CD4-positive, alpha-beta T cell (primary cell): ENCODE data around the gene COL5A1. TPM values are rescaled to one million over a fixed set of nuclear protein-coding genes. Genes with fewer than 3 reads are reported as not detected.

Experiments used
- ATAC-seq: fragments of 200-7000 bp; cut with Tn5 transposase; one replicate; pipeline ENCODE4 v1.10.0; 2022; ENCODE audit warnings: mild to moderate bottlenecking; ENCODE audit not compliant: poor library complexity
- CTCF ChIA-PET: fragments of 350-600 bp; sonication (Branson Sonifier 250); formaldehyde crosslinking; loops from one replicate; lab custom pipeline; 2021; ENCODE audit warnings: antibody characterized with exemption, inconsistent platforms; lab: Charles Lee
- POLR2A ChIA-PET: fragments of 350-600 bp; sonication (Branson Sonifier 250); formaldehyde crosslinking; loops from one replicate; lab custom pipeline; 2021; ENCODE audit warnings: antibody characterized with exemption, inconsistent platforms; lab: Charles Lee
- DNase-seq, 14 experiments: peaks; one replicate each; pipeline ENCODE4 v3.0.0-alpha.2; 2013 to 2020; ENCODE audit warnings: mixed read lengths in 2 of 14
- H3K27ac ChIP-seq, 2 donors: one replicate each; pipeline versions ENCODE4 v1.5.1 to v1.7.0; 2013; ENCODE audit warnings: low read length in 2 of 2, low read depth in 1 of 2, mild to moderate bottlenecking in 1 of 2
- H3K27me3 ChIP-seq, 2 experiments: 1 replicate in 1 of 2; 2 replicates in 1 of 2; pipeline versions ENCODE4 v1.6.1 to v1.7.0; 2013; ENCODE audit warnings: low read length in 2 of 2, control low read depth in 1 of 2, mild to moderate bottlenecking in 1 of 2, moderate library complexity in 1 of 2; ENCODE audit not compliant: insufficient read depth in 2 of 2, control insufficient read depth in 1 of 2
- H3K36me3 ChIP-seq: one replicate; pipeline ENCODE4 v1.6.1; 2013; ENCODE audit warnings: low read length, control low read depth; ENCODE audit not compliant: insufficient read depth
- H3K4me1 ChIP-seq: one replicate; pipeline ENCODE4 v1.6.1; 2013; ENCODE audit warnings: low read length, control low read depth; ENCODE audit not compliant: insufficient read depth
- H3K4me3 ChIP-seq: one replicate; pipeline ENCODE4 v1.5.1; 2013; ENCODE audit warnings: mild to moderate bottlenecking, low read length, moderate library complexity
- H3K9me3 ChIP-seq, 2 experiments: 1 replicate in 1 of 2; 2 replicates in 1 of 2; pipeline versions ENCODE4 v1.6.1 to v1.7.0; 2013; ENCODE audit warnings: low read length in 2 of 2, mild to moderate bottlenecking in 2 of 2, control low read depth in 1 of 2, moderate library complexity in 1 of 2; ENCODE audit not compliant: control insufficient read depth in 1 of 2, insufficient read depth in 1 of 2
- H3K27ac Mint-ChIP-seq: one replicate; pipeline ENCODE4 v1.8.0; 2020; ENCODE audit warnings: mixed read lengths
- H3K27me3 Mint-ChIP-seq: one replicate; pipeline ENCODE4 v1.8.0; 2021; ENCODE audit warnings: mixed read lengths
- H3K36me3 Mint-ChIP-seq: one replicate; pipeline ENCODE4 v1.8.0; 2021; ENCODE audit warnings: low read depth, mixed read lengths
- H3K4me1 Mint-ChIP-seq: one replicate; pipeline ENCODE4 v1.8.0; 2021; ENCODE audit warnings: low read depth, mixed read lengths
- H3K4me3 Mint-ChIP-seq: one replicate; pipeline ENCODE4 v1.8.0; 2020; ENCODE audit warnings: mild to moderate bottlenecking, mixed read lengths
- H3K9me3 Mint-ChIP-seq: one replicate; pipeline ENCODE4 v1.8.0; 2020; ENCODE audit warnings: mixed read lengths
- CTCF ChIP-seq: fragments of 200-600 bp; IDR thresholded peaks from one replicate; pipeline ENCODE4 v1.8.0; 2022; ENCODE audit warnings: antibody characterized with exemption, mild to moderate bottlenecking
- intact Hi-C, 2 experiments: fragments of 100-400 bp; cut with DNase I in 1 of 2; cut with micrococcal nuclease in 1 of 2; formaldehyde crosslinking; loops; one replicate each; pipeline versions ENCODE4 v1.15.1 to v1.9.0; 2023 to 2025; cut with DNase I, micrococcal nuclease
- total RNA-seq, 174 experiments: library from RNA in 2 of 174; stranded (reverse) in 2 of 174; gene quantifications; one replicate each; pipeline ENCODE4 v1.2.3 and lab custom pipeline; 2021 to 2026

Gene COL5A1
- total RNA-seq, 2 experiments from 2014 or later, result 0.41 to 0.50 TPM

- H3K4me1 Mint-ChIP-seq, result no peaks in the 10 kb centered on the region
- Histone ChIP-seq H3K4me1 (no peaks in the 10 kb centered on the region), H3K9me3 (no peaks in the 10 kb centered on the region), H3K4me3 (no peak overlapping the region), H3K27ac (no peak overlapping the region), H3K27me3 (peaks cover 0 to 3% of the 10 kb centered on the region in 2 experiments), H3K36me3 (no peaks in the 10 kb centered on the region)
- ChIA-PET POLR2A (no interaction called here), CTCF (no interaction called here)
- no peak overlapping the region for H3K27ac Mint-ChIP-seq
- intact Hi-C loops, result no loop called here
- no peaks in the 10 kb centered on the region for H3K27me3 Mint-ChIP-seq
- no peaks in the 10 kb centered on the region for H3K36me3 Mint-ChIP-seq
- ATAC-seq (no peak), DNase-seq (no peak)
- no peak overlapping the region for H3K4me3 Mint-ChIP-seq
- no peaks in the 10 kb centered on the region for H3K9me3 Mint-ChIP-seq
- no peak for TF ChIP-seq CTCF
Observed at GRCh38 chr9:134842321-134842720, 200.7 kb downstream of the COL5A1 start.

DNA sequence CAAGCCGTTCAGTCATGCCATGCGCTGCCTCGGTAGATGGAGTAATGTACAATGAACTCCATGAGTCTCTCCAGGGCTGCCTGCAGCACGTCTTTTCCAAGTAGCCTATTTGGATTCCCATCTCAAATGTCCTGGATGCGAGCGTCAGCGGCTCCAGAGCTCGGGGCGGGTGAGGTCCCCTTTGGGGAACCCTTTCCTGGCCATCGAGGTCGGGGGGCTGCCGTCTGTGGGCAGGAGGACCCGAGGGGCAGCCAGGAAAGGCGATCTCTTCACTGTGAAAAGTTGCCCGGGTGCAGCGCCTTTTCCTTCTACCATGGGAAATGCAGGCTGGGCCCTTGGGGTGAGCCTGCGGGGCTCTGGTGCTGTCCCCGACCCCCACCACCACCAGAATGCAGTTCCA is 202.1 kb downstream of the COL5A1 start:
- intact Hi-C loops, result no loop called here
- Mint-ChIP-seq H3K27me3 (no peaks in the 10 kb centered on the region), H3K36me3 (no peaks in the 10 kb centered on the region), H3K4me1 (no peaks in the 10 kb centered on the region), H3K4me3 (no peak overlapping the region), H3K27ac (no peak overlapping the region), H3K9me3 (no peaks in the 10 kb centered on the region)
- H3K36me3 ChIP-seq, result no peaks in the 10 kb centered on the region
- peaks cover 0 to 11% of the 10 kb centered on the region in 2 experiments for H3K9me3 ChIP-seq
- no peak for TF ChIP-seq CTCF
- CTCF ChIA-PET, result no interaction called here
- DNase-seq (no peak), ATAC-seq (no peak)
- H3K4me1 ChIP-seq, result no peaks in the 10 kb centered on the region
- no peak overlapping the region for H3K27ac ChIP-seq
- H3K27me3 ChIP-seq, result peaks cover 0 to 3% of the 10 kb centered on the region in 2 experiments
- no peak overlapping the region for H3K4me3 ChIP-seq
- POLR2A ChIA-PET, result no interaction called here

- DNase-seq, result no peak
- no peak overlapping the region for H3K4me3 ChIP-seq
- H3K4me3 Mint-ChIP-seq, result no peak overlapping the region
- no peaks in the 10 kb centered on the region for H3K4me1 ChIP-seq
- H3K9me3 ChIP-seq, result peaks cover 0 to 11% of the 10 kb centered on the region in 2 experiments
- H3K27me3 ChIP-seq, result peaks cover 0 to 3% of the 10 kb centered on the region in 2 experiments
- H3K27me3 Mint-ChIP-seq, result no peaks in the 10 kb centered on the region
- ChIA-PET CTCF (no interaction called here), POLR2A (no interaction called here)
- H3K27ac Mint-ChIP-seq, result no peak overlapping the region
- no peak overlapping the region for H3K27ac ChIP-seq
- no peak for TF ChIP-seq CTCF
- H3K4me1 Mint-ChIP-seq, result no peaks in the 10 kb centered on the region
- H3K9me3 Mint-ChIP-seq, result no peaks in the 10 kb centered on the region
- H3K36me3 ChIP-seq, result no peaks in the 10 kb centered on the region
- intact Hi-C loops, result no loop called here
- no peak for ATAC-seq
- no peaks in the 10 kb centered on the region for H3K36me3 Mint-ChIP-seq
Observed at GRCh38 chr9:134844821-134845220, 203.2 kb downstream of the COL5A1 start.
